ENCODE data around the gene ARSA. TPM values are rescaled to one million over a fixed set of nuclear protein-coding genes. Genes with fewer than 3 reads are reported as not detected.
A peak's percentile ranks its signal among the peaks of the same experiment; 100 is the strongest.

ARSA gene
- total and polyA plus RNA-seq, 2 of the 13 experiments (the other 11 are each of a cell fraction or from before 2014, with no cell fraction given) = 9.0 to 11.5 TPM

DNA sequence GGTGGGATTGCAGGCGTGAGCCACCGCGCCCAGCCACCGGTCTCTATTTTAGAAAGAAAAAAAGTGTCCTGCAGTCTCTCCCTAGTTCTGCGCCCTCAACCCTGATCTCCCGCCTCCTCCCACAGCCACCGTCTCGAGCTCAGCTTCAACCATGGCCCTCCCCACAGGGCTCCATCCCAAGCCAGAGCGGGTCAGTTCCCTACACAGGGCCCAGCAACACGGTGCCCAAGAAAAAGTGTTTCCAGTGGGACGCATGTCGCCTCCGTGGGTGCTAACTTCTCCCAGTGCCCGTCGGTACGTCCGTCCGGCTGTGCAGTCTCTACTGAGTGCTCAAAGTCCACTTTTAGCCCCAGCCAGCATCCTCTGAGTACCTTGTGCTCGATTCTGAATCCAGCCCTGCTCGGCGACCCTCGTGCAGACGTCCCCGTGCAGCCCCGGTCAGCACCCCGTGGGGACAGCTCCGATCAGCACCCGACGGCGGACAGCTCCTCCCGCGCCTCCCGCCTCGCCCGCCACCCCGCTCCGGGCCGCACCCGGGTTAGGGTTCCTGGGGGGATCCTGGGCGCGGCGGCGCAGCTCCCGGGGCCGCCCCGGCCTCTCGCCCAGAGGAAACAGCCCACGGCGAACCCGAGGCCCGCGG lies 28.0 kb downstream of the ARSA start (continued):
- TF ChIP-seq, protein P1, sequence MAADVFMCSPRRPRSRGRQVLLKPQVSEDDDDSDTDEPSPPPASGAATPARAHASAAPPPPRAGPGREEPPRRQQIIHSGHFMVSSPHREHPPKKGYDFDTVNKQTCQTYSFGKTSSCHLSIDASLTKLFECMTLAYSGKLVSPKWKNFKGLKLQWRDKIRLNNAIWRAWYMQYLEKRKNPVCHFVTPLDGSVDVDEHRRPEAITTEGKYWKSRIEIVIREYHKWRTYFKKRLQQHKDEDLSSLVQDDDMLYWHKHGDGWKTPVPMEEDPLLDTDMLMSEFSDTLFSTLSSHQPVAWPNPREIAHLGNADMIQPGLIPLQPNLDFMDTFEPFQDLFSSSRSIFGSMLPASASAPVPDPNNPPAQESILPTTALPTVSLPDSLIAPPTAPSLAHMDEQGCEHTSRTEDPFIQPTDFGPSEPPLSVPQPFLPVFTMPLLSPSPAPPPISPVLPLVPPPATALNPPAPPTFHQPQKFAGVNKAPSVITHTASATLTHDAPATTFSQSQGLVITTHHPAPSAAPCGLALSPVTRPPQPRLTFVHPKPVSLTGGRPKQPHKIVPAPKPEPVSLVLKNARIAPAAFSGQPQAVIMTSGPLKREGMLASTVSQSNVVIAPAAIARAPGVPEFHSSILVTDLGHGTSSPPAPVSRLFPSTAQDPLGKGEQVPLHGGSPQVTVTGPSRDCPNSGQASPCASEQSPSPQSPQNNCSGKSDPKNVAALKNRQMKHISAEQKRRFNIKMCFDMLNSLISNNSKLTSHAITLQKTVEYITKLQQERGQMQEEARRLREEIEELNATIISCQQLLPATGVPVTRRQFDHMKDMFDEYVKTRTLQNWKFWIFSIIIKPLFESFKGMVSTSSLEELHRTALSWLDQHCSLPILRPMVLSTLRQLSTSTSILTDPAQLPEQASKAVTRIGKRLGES (CRISPR knock-in tag; IDR thresholded peaks at IDR 0.05; ENCODE audit: borderline replicate concordance) = peak; percentile 98
- TF ChIP-seq ZNF432 (CRISPR knock-in tag; IDR thresholded peaks at IDR 0.05; ENCODE audit: borderline replicate concordance) (peak; percentile 78; the same call in 1 of the 2 replicates), ZNF549 (CRISPR knock-in tag; IDR thresholded peaks at IDR 0.05) (peak; percentile 93), MIER3 (CRISPR knock-in tag; IDR thresholded peaks at IDR 0.05; ENCODE audit: borderline replicate concordance) (peak; percentile 85; the same call in 1 of the 2 replicates), ATM (IDR thresholded peaks at IDR 0.05; ENCODE audit: borderline replicate concordance) (no peak), ZFP62 (CRISPR knock-in tag; IDR thresholded peaks at IDR 0.05) (no peak), ZSCAN9 (CRISPR knock-in tag; IDR thresholded peaks at IDR 0.05; ENCODE audit: borderline replicate concordance) (peak; percentile 100), FLYWCH1 (CRISPR knock-in tag; IDR thresholded peaks at IDR 0.05) (peak; percentile 99), ZNF552 (CRISPR knock-in tag; IDR thresholded peaks at IDR 0.05; ENCODE audit: borderline replicate concordance) (peak; percentile 96), MYNN (CRISPR knock-in tag; IDR thresholded peaks at IDR 0.05; ENCODE audit: low read depth) (peak; percentile 97), JUN (CRISPR knock-in tag; IDR thresholded peaks at IDR 0.05) (peak; percentile 77), JDP2 (CRISPR knock-in tag; IDR thresholded peaks at IDR 0.05; ENCODE audit: borderline replicate concordance) (peak; percentile 97; the same call in 1 of the 2 replicates), YEATS2 (CRISPR knock-in tag; IDR thresholded peaks at IDR 0.05; ENCODE audit: borderline replicate concordance) (peak; percentile 87), RFXANK (CRISPR knock-in tag; IDR thresholded peaks at IDR 0.05) (peak; percentile 96; the same call in 1 of the 2 replicates), ZFP36 (IDR thresholded peaks at IDR 0.05; ENCODE audit: borderline replicate concordance, low read depth, low read length, partially characterized antibody) (no peak), ZNF253 (CRISPR knock-in tag; IDR thresholded peaks at IDR 0.05; ENCODE audit: borderline replicate concordance) (peak; percentile 99), ZSCAN12 (CRISPR knock-in tag; IDR thresholded peaks at IDR 0.05) (peak; percentile 100), ZBTB38 (CRISPR knock-in tag; IDR thresholded peaks at IDR 0.05) (peak; percentile 94)
- TF ChIP-seq, protein P2, sequence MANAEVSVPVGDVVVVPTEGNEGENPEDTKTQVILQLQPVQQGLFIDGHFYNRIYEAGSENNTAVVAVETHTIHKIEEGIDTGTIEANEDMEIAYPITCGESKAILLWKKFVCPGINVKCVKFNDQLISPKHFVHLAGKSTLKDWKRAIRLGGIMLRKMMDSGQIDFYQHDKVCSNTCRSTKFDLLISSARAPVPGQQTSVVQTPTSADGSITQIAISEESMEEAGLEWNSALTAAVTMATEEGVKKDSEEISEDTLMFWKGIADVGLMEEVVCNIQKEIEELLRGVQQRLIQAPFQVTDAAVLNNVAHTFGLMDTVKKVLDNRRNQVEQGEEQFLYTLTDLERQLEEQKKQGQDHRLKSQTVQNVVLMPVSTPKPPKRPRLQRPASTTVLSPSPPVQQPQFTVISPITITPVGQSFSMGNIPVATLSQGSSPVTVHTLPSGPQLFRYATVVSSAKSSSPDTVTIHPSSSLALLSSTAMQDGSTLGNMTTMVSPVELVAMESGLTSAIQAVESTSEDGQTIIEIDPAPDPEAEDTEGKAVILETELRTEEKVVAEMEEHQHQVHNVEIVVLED (CRISPR knock-in tag; IDR thresholded peaks at IDR 0.05; ENCODE audit: borderline replicate concordance) = peak; percentile 29; the same call in 1 of the 2 replicates
- TF ChIP-seq, protein P3, sequence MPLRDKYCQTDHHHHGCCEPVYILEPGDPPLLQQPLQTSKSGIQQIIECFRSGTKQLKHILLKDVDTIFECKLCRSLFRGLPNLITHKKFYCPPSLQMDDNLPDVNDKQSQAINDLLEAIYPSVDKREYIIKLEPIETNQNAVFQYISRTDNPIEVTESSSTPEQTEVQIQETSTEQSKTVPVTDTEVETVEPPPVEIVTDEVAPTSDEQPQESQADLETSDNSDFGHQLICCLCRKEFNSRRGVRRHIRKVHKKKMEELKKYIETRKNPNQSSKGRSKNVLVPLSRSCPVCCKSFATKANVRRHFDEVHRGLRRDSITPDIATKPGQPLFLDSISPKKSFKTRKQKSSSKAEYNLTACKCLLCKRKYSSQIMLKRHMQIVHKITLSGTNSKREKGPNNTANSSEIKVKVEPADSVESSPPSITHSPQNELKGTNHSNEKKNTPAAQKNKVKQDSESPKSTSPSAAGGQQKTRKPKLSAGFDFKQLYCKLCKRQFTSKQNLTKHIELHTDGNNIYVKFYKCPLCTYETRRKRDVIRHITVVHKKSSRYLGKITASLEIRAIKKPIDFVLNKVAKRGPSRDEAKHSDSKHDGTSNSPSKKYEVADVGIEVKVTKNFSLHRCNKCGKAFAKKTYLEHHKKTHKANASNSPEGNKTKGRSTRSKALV (CRISPR knock-in tag; IDR thresholded peaks at IDR 0.05) = peak; percentile 96
- TF ChIP-seq, protein P4, sequence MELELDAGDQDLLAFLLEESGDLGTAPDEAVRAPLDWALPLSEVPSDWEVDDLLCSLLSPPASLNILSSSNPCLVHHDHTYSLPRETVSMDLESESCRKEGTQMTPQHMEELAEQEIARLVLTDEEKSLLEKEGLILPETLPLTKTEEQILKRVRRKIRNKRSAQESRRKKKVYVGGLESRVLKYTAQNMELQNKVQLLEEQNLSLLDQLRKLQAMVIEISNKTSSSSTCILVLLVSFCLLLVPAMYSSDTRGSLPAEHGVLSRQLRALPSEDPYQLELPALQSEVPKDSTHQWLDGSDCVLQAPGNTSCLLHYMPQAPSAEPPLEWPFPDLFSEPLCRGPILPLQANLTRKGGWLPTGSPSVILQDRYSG (CRISPR knock-in tag; IDR thresholded peaks at IDR 0.05) = peak; percentile 99
- TF ChIP-seq, protein P5, sequence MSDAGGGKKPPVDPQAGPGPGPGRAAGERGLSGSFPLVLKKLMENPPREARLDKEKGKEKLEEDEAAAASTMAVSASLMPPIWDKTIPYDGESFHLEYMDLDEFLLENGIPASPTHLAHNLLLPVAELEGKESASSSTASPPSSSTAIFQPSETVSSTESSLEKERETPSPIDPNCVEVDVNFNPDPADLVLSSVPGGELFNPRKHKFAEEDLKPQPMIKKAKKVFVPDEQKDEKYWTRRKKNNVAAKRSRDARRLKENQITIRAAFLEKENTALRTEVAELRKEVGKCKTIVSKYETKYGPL (CRISPR knock-in tag; IDR thresholded peaks at IDR 0.05) = peak; percentile 99

Data from HepG2 (cell line).